Uterus (tissue), 4 donors: ENCODE data around the gene UTP11. TPM values are rescaled to one million over a fixed set of nuclear protein-coding genes. Genes with fewer than 3 reads are reported as not detected.

Source experiments
- DNase-seq, 2 donors: peaks; one replicate each; pipeline ENCODE4 v3.0.0-alpha.2; 2019 to 2020
- H3K27ac ChIP-seq, 2 donors: fragments of 200-600 bp; sonication (generic); 1 replicate in 1 of 2; 2 replicates in 1 of 2; pipeline ENCODE4 v1.5.1; 2016 to 2018
- H3K27me3 ChIP-seq, 2 donors: fragments of 200-600 bp; sonication (generic); one replicate each; pipeline ENCODE4 v1.5.1; 2018 to 2019; ENCODE audit warnings: control low read depth in 1 of 2
- H3K36me3 ChIP-seq, 2 donors: fragments of 200-600 bp; sonication (generic); one replicate each; pipeline ENCODE4 v1.5.1; 2019; ENCODE audit warnings: control low read depth in 1 of 2
- H3K4me1 ChIP-seq, 2 donors: fragments of 200-600 bp; sonication (generic); one replicate each; pipeline ENCODE4 v1.5.1; 2018 to 2019; ENCODE audit warnings: control low read depth in 1 of 2
- H3K4me3 ChIP-seq, 2 donors: fragments of 200-600 bp; sonication (generic); 1 replicate in 1 of 2; 2 replicates in 1 of 2; pipeline ENCODE4 v1.5.1; 2018 to 2019; ENCODE audit warnings: mild to moderate bottlenecking in 1 of 2
- H3K9me3 ChIP-seq, 2 donors: fragments of 200-600 bp; sonication (generic); one replicate each; pipeline ENCODE4 v1.5.1; 2019; ENCODE audit warnings: control low read depth in 1 of 2
- POLR2A ChIP-seq, 2 donors: fragments of 450-650 bp; IDR thresholded peaks; one replicate each; pipeline ENCODE4 v1.6.1; 2016; ENCODE audit warnings: antibody characterized with exemption in 2 of 2, mild to moderate bottlenecking in 1 of 2, moderate library complexity in 1 of 2
- intact Hi-C: fragments of 100-400 bp; cut with DNase I; formaldehyde crosslinking; loops from one replicate; pipeline ENCODE4 v1.15.1; 2023; ENCODE audit warnings: low total_unique reads
- total RNA-seq, 4 donors: library from RNA; depleted of rRNA in 3 of 4; stranded (reverse); fragments of >200 nt in 3 of 4; gene quantifications; one replicate each; pipeline versions ENCODE4 v1.1.0 to v1.2.4, GENCODE V29; 2014 to 2023
- TF ChIP-seq, protein P1 (sequence below), 4 experiments: fragments of 200-600 bp in 2 of 4; fragments of 450-650 bp in 2 of 4; sonication (generic) in 2 of 4; IDR thresholded peaks; one replicate each; pipeline ENCODE4 v1.5.1; 2016 to 2019; ENCODE audit warnings: antibody characterized with exemption in 4 of 4, mild to moderate bottlenecking in 2 of 4, moderate library complexity in 1 of 4
- donor health status: DM: yes; HTN: yes; CAD: no.

Gene UTP11
- total RNA-seq, 4 donors from 2014 or later, result 8.2 to 60.3 (median 36.9) TPM

DNA sequence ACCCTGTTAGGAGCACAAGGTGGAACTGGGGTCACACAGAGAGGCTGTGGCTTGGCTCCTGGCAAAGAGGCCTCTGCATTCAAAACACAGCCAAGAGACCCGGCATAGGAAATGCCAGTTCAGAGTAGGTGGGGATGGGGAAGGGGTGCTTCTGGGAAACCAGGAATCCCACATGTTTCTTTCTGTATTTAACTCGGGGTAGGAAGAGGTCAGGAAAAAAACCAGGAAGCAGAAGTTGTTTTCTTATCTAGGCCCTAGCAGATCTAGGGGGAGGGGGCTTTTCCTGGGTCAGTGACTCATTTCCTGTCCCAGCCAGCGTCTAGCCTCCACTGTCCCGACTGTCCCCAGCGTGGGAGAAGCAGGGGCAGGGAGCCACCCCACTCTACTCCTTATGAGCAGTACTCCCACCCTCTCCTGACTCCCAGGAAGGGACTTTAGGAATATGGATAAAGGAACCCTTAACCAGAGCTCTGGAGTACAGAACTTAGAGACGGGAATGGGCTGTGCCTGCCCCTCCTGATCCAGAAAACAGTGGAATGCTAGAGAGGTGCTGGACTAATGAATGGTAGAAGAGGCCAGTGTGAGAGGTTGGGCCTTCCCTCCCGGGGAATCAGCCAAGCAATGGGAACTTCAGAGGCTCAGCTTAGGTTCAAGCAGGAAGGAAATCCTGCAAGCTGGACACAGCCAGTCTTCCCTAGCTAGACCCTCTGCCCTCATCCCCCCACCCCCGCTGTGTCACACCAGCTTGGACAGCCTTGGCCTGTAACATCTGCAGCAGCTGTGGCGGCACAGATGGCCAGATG, 12.9 kb upstream of the UTP11 start:
- peak overlapping the region; percentile 94 to 97 for H3K27ac ChIP-seq
- intact Hi-C loops, result no loop called here
- H3K4me1 ChIP-seq, result peaks cover 8 to 41% of the 10 kb centered on the region in 2 donors
- H3K9me3 ChIP-seq, result no peaks in the 10 kb centered on the region
- no peak overlapping the region for H3K4me3 ChIP-seq
- TF ChIP-seq, protein P1, sequence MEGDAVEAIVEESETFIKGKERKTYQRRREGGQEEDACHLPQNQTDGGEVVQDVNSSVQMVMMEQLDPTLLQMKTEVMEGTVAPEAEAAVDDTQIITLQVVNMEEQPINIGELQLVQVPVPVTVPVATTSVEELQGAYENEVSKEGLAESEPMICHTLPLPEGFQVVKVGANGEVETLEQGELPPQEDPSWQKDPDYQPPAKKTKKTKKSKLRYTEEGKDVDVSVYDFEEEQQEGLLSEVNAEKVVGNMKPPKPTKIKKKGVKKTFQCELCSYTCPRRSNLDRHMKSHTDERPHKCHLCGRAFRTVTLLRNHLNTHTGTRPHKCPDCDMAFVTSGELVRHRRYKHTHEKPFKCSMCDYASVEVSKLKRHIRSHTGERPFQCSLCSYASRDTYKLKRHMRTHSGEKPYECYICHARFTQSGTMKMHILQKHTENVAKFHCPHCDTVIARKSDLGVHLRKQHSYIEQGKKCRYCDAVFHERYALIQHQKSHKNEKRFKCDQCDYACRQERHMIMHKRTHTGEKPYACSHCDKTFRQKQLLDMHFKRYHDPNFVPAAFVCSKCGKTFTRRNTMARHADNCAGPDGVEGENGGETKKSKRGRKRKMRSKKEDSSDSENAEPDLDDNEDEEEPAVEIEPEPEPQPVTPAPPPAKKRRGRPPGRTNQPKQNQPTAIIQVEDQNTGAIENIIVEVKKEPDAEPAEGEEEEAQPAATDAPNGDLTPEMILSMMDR (IDR thresholded peaks at IDR 0.05), result no peak
- no peak for TF ChIP-seq POLR2A (IDR thresholded peaks at IDR 0.05)
- no peaks in the 10 kb centered on the region for H3K27me3 ChIP-seq
- DNase-seq, result peak; percentile 59 to 61
- H3K36me3 ChIP-seq, result no peaks in the 10 kb centered on the region

DNA sequence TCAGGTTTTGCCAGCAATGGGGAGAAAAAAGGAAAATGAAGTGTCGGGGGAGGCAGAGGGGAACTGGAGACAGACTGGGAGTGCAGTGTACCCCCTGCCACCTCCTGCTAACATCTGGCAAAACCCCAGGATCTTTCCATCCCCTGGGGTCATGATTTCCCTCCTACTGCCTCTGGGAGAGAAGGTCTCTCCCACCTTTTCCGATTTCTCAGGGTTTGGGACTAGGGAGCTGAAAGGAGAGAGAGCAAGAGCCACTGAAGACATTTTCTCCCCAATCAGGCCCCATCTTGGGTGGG, 12.4 kb upstream of the UTP11 start:
- Histone ChIP-seq H3K27ac (peak overlapping the region; percentile 94 to 97), H3K4me1 (peaks cover 8 to 41% of the 10 kb centered on the region in 2 donors), H3K27me3 (no peaks in the 10 kb centered on the region), H3K36me3 (no peaks in the 10 kb centered on the region), H3K9me3 (no peaks in the 10 kb centered on the region), H3K4me3 (no peak overlapping the region)
- intact Hi-C loops, result no loop called here
- TF ChIP-seq, protein P1 (IDR thresholded peaks at IDR 0.05), result no peak
- no peak for TF ChIP-seq POLR2A (IDR thresholded peaks at IDR 0.05)
- no peak for DNase-seq

DNA sequence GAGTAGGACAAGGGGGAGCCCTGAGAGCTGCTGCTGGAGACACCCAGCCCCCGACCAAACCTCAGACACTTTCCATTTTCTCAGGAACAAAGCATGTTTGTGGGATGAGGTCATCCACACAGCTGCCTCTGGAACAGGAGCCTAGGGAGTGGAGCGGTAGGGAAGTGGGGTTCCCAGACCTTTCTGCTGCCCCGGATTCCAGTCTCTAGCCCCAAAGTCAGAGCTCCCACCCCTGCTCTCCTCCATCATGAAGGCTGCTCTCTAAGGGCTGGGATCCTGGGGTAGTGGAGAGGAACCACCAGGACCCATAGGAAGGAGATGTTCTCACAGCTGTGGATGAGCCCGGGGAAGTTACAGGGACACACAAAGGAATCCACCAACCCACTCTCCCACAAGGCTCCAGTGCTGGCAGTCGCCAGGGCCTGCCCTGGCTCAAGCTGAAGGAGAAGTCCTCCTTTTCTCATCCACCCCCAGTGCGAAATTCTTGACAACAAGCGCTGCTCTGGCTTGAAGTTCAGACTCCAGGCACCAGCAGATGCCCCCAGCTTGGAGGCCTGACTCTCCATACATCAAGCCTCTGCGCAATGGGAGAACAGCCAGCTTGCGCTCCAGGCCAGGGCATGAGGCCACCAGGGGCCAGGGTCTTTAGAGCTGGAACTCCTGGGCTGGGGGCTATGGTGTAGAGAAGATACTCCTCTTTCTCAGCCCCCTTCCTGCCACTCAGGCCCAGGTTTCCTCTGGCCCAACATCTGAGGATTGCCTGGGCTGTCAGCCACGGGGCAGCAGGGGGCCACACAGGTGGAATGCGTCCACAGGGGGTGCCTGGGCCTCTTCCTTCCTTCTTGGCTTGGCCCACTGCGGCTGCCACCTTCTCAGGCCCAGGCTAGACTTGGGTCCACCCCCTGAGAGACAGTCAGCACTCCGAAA, 11.7 kb upstream of the UTP11 start:
- Histone ChIP-seq H3K4me1 (peaks cover 8 to 41% of the 10 kb centered on the region in 2 donors), H3K27ac (peak overlapping the region; percentile 94 to 97)
- intact Hi-C loops, result no loop called here

DNA sequence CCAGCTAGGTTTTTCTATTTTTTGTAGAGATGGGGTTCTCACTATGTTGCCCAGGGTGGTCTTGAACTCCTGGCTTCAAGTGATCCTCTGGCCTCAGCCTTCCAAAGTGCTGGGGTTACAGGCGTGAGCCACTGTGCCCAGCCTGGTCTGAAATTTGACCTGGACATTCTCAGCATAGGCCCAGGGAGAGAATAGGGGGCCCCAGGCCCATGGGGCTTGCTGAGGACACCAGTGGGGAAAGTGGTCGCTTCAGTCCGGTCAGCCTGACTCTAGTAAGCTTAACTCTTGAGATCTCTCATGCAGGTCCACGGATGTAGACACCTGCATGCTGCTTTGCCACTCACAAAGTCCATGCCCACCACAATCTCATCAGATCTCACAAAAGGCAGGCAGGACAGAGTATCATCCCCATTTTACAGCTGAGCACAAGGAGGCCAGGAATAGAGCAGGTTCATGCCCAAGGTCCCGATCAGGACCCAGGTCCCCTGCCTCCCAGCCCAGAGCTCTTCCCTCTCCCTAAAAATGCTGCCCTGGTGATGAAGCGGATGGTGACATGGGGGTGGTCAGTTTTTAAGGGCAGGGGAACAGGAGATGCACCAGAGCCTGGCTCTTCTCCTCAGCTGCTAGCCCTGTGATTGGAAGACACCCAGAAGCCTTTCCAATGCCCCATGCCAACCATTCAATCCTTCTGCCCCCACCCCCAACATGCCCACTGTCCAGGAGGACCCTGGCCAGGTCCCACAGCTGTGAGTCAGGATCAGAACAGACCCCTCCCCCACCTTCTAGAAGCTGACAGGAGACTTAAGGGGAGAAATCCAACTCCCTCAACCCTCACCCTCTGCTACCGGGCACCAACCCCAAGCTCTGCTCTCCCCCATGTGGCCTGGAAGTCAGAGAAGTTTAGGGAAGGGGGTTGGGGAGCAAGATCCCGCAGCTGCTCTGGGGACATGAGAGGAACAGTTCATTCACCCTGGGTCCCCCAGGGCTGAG, 9.0 kb upstream of the UTP11 start:
- peak; percentile 35 to 54 for DNase-seq
- Histone ChIP-seq H3K27ac (peak overlapping the region; percentile 94 to 97), H3K4me3 (peak overlapping the region; percentile 56 to 70), H3K4me1 (peaks cover 8 to 41% of the 10 kb centered on the region in 2 donors), H3K36me3 (no peaks in the 10 kb centered on the region), H3K9me3 (no peaks in the 10 kb centered on the region), H3K27me3 (no peaks in the 10 kb centered on the region)
- intact Hi-C loops, result no loop called here
- TF ChIP-seq POLR2A (IDR thresholded peaks at IDR 0.05), result no peak
- TF ChIP-seq, protein P1 (IDR thresholded peaks at IDR 0.05), result no peak

More for the DNA sequence above, 11.7 kb upstream of the UTP11 start:
- peak overlapping the region in 1 of 2 donors; percentile 4 for H3K4me3 ChIP-seq
- TF ChIP-seq POLR2A (IDR thresholded peaks at IDR 0.05), result no peak
- TF ChIP-seq, protein P1 (IDR thresholded peaks at IDR 0.05), result no peak
- H3K27me3 ChIP-seq, result no peaks in the 10 kb centered on the region
- H3K36me3 ChIP-seq, result no peaks in the 10 kb centered on the region
- H3K9me3 ChIP-seq, result no peaks in the 10 kb centered on the region
- DNase-seq, result peak; percentile 58 to 64
